Uterus (tissue), 4 donors: ENCODE results near the gene IL13RA1. TPM values are rescaled to one million over a fixed set of nuclear protein-coding genes. Genes with fewer than 3 reads are reported as not detected.

ENCODE experiments used
- DNase-seq, 2 donors: peaks; one replicate each; pipeline ENCODE4 v3.0.0-alpha.2; 2019 to 2020
- H3K27ac ChIP-seq, 2 donors: fragments of 200-600 bp; sonication (generic); 1 replicate in 1 of 2; 2 replicates in 1 of 2; pipeline ENCODE4 v1.5.1; 2016 to 2018
- H3K27me3 ChIP-seq, 2 donors: fragments of 200-600 bp; sonication (generic); one replicate each; pipeline ENCODE4 v1.5.1; 2018 to 2019; ENCODE audit warnings: control low read depth in 1 of 2
- H3K36me3 ChIP-seq, 2 donors: fragments of 200-600 bp; sonication (generic); one replicate each; pipeline ENCODE4 v1.5.1; 2019; ENCODE audit warnings: control low read depth in 1 of 2
- H3K4me1 ChIP-seq, 2 donors: fragments of 200-600 bp; sonication (generic); one replicate each; pipeline ENCODE4 v1.5.1; 2018 to 2019; ENCODE audit warnings: control low read depth in 1 of 2
- H3K4me3 ChIP-seq, 2 donors: fragments of 200-600 bp; sonication (generic); 1 replicate in 1 of 2; 2 replicates in 1 of 2; pipeline ENCODE4 v1.5.1; 2018 to 2019; ENCODE audit warnings: mild to moderate bottlenecking in 1 of 2
- H3K9me3 ChIP-seq, 2 donors: fragments of 200-600 bp; sonication (generic); one replicate each; pipeline ENCODE4 v1.5.1; 2019; ENCODE audit warnings: control low read depth in 1 of 2
- CTCF ChIP-seq, 4 experiments: fragments of 200-600 bp in 2 of 4; fragments of 450-650 bp in 2 of 4; sonication (generic) in 2 of 4; IDR thresholded peaks; one replicate each; pipeline ENCODE4 v1.5.1; 2016 to 2019; ENCODE audit warnings: antibody characterized with exemption in 4 of 4, mild to moderate bottlenecking in 2 of 4, moderate library complexity in 1 of 4
- POLR2A ChIP-seq, 2 donors: fragments of 450-650 bp; IDR thresholded peaks; one replicate each; pipeline ENCODE4 v1.6.1; 2016; ENCODE audit warnings: antibody characterized with exemption in 2 of 2, mild to moderate bottlenecking in 1 of 2, moderate library complexity in 1 of 2
- intact Hi-C: fragments of 100-400 bp; cut with DNase I; formaldehyde crosslinking; loops from one replicate; pipeline ENCODE4 v1.15.1; 2023; ENCODE audit warnings: low total_unique reads
- small RNA-seq: library from RNA; depleted of rRNA; stranded (forward); fragments of <200 nt; gene quantifications from one replicate; pipeline ENCODE3, GENCODE V24; 2016
- total RNA-seq, 4 donors: library from RNA; depleted of rRNA in 3 of 4; stranded (reverse); fragments of >200 nt in 3 of 4; gene quantifications; one replicate each; pipeline versions ENCODE4 v1.1.0 to v1.2.4, GENCODE V29; 2014 to 2023
- donor health status: DM: yes; HTN: yes; CAD: no.

IL13RA1 gene
- total RNA-seq, 4 donors from 2014 or later, result 20.2 to 60.0 (median 39.9) TPM

GRCh38 chrX:118824173-118824730, 96.8 kb downstream of the IL13RA1 start:
- TF ChIP-seq POLR2A (IDR thresholded peaks at IDR 0.05) (no peak), CTCF (IDR thresholded peaks at IDR 0.05) (no peak)
- no peaks in the 10 kb centered on the region for H3K27me3 ChIP-seq
- H3K4me3 ChIP-seq, result peak overlapping the region; percentile 31 to 35
- no peaks in the 10 kb centered on the region for H3K9me3 ChIP-seq
- DNase-seq, result no peak
- H3K36me3 ChIP-seq, result no peaks in the 10 kb centered on the region
- peak overlapping the region in 1 of 2 donors; percentile 11 for H3K27ac ChIP-seq
- no peaks in the 10 kb centered on the region for H3K4me1 ChIP-seq
- intact Hi-C loops, result no loop called here

GRCh38 chrX:118825227-118825626, 97.8 kb downstream of the IL13RA1 start:
- no peak for TF ChIP-seq CTCF (IDR thresholded peaks at IDR 0.05)
- no peak for TF ChIP-seq POLR2A (IDR thresholded peaks at IDR 0.05)
- H3K4me1 ChIP-seq, result no peaks in the 10 kb centered on the region
- no peaks in the 10 kb centered on the region for H3K9me3 ChIP-seq
- H3K4me3 ChIP-seq, result no peak overlapping the region
- DNase-seq, result no peak
- H3K27ac ChIP-seq, result no peak overlapping the region
- no peaks in the 10 kb centered on the region for H3K36me3 ChIP-seq
- intact Hi-C loops, result no loop called here
- H3K27me3 ChIP-seq, result no peaks in the 10 kb centered on the region

- no peak overlapping the region for H3K27ac ChIP-seq
- peak; percentile 70 to 72 for DNase-seq
- no peaks in the 10 kb centered on the region for H3K4me1 ChIP-seq
- TF ChIP-seq POLR2A (IDR thresholded peaks at IDR 0.05) (no peak), CTCF (IDR thresholded peaks at IDR 0.05) (peak; percentile 57 to 71 (median 69))
- intact Hi-C loops, result no loop called here
- H3K9me3 ChIP-seq, result no peaks in the 10 kb centered on the region
- peak overlapping the region; percentile 25 to 34 for H3K4me3 ChIP-seq
- H3K27me3 ChIP-seq, result no peaks in the 10 kb centered on the region
- H3K36me3 ChIP-seq, result no peaks in the 10 kb centered on the region
Measured at GRCh38 chrX:118839334-118839958, 112.0 kb downstream of the IL13RA1 start.

Small RNAs within 50 kb of the gene (small RNA-seq; reads per million reads assigned to genes)
- not detected for gene RF00566

Other genes starting within 250 kb of the IL13RA1 start
- 10 to 100 TPM; 13.1 to 33.1 (median 25.4) TPM for gene DOCK11, start 231.8 kb upstream of the IL13RA1 start, total RNA-seq
- gene ZCCHC12, start 96.2 kb downstream of the IL13RA1 start, total RNA-seq, result 100 to 1,000 TPM in 1 of 4 donors, 10 to 100 TPM in 3; 37.9 to 114 (median 61.1) TPM
- 10 to 100 TPM in 1 of 4 donors, 1 to 10 TPM in 3; 2.5 to 13.2 (median 7.4) TPM for gene LONRF3, start 247.0 kb downstream of the IL13RA1 start, total RNA-seq